Kidney glomerular epithelial cell (primary cell): Measurements from ENCODE around the gene FXYD2.
"Not testable (repeated sequence)": the region's sequence is repeated elsewhere in the genome, so short reads cannot be mapped to it uniquely, and the experiment has no call there.

Source experiments
- DNase-seq: peaks from one replicate; lab custom pipeline; 2025; lab: John Stamatoyannopoulos, UW

Gene FXYD2

DNA sequence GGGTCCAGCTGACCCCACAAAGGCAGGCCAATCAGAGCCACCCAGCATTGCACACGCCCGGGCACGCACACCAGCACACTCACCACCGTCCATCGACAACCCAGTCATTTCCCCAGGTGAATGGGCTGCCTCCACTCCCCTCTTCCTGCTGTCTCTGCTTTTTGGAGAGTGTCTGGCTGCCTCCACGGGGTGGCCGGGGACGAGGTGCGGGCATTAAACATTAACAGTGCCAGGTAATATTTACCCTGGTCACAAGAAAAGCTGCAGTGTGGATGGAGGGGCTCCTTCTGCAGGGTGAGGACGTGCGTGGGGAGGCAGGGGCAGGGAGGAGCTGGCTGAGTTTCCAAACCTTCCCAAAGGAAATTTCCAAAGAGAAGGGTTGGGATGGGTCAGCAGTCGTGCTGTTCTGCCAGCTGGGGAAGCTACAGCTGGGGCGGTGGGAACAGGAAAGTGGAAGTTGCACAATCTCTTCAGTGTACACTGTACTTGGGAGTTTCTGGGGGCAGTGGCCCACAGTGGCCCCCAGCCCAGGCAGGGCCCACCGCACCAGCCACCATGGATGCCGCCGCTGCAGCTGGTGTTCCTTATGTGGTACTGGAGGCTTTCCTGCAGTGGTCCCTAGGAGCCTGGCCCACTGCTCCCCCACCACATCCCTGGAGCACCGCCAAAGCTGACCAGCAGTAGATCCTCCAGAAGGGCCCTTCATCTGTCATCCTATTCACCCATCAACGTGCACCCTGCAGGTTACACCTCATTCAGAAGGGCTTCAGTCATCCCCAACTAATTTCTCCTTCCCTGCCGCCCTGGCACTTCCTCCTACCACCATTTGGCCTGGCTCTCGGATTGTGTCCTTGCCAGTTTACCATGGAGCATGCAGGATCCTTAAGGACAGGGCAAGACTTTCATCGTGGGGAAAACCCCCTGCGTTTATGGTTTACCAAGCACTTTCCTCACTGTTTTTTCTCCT lies at the start of gene FXYD2:
Gene FXYD2 (minus strand): TSS at position 174 of the 967 bp plus-strand sequence. CDS start 66 bp downstream, at position 108.
- no peak for DNase-seq

DNA sequence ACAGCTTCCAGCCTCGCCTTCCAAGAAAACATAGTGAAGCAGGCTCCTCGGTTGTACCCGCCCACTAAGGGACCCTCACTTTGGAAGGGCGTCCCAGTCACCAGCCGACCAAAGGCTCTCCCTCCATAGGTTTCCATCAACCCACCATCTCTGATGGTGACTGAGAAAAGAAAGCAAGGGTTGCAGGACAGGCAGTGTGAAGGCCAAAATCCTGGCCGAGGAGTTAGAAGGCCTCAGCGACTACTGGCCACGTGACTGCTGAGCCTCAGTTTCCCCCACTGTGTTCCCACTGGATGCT lies 49.2 kb upstream of the FXYD2 start:
- no peak for DNase-seq

DNA sequence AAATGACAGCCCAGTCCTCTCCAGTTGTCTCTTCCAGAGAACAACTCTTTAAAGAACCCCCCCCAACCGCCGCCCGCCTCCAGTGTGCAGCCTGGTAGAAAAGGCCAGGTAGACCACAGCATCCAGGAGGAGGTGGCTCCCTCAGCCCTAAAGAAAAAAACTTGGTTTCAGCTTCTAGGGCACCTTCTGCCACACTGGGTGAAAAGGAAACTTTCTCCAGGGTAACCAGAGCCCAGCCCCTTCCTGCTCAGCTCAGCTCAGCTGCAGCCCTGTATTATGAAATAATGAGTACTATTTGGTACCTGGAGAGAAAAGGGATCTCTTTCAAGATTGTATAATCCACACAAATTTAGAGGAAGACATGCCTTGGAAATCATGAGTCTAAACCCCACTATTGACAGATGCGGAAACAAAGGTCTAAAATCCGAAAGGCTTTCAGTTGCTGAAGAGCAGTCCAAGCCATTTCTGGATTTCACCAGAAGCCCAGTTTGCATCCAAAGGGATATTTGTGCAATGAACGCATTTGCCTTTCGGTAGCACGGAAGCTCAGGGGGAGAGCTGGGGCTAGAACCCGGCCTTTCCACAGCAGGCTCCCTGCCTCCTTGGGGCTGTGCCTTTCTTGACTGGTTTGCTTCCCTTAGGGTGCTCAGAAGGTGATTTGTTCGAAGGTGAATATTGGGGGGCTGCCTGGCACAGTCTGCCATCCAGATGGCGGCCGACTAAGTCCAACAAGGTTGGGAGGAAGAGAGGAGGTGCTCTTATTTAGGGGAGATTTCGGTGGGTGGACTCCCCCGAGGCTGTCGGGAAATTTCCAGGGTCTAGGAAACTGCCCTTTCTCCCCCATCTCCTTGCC lies 48.7 kb upstream of the FXYD2 start:
- no peak for DNase-seq

DNA sequence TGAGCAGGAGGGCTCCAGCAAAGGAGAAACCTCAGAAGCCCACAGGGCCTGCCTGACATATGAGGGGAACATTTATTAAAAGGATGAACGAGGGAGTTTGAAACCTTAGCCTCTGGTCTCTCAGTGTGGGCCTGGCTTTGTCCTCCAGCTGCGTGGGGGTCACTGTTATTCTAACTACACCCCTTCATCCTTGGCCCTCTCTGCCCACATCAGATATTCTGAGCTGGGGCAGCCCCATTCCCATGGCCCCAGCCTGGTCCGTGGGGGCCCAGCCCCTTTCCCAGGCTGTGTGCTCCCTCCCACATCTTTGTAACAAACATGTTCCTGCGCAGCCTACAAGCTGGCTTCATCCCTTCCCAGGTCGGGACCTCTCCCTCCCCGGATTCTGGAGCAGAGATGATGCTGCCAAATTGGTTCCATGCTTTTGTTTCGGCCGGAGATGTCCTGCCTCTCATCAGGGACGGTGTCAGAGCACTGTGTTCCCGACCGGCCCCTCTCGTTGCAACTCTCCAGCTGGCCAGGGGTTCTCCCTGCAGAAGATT lies 47.9 kb upstream of the FXYD2 start:
- DNase-seq, result no peak

DNA sequence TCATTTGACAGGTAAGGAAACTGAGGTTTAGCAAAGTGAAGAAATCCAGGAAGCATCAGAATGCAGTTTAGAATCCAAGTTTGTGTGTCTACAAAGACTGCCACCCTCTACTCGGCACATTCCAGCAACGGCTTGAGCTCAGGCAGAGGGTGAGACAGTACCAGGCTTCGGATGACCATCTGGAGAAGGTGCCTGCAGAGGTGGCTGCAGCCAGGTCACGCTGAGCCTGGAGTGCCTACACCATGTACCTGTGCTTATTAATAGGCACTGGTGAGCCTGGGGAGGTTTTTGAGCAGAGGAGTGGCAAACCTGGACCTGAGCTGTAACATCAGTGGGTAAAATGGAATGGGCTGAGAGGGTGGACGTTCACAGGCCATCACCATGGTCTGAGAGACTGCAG lies 47.2 kb upstream of the FXYD2 start:
- no peak for DNase-seq

DNA sequence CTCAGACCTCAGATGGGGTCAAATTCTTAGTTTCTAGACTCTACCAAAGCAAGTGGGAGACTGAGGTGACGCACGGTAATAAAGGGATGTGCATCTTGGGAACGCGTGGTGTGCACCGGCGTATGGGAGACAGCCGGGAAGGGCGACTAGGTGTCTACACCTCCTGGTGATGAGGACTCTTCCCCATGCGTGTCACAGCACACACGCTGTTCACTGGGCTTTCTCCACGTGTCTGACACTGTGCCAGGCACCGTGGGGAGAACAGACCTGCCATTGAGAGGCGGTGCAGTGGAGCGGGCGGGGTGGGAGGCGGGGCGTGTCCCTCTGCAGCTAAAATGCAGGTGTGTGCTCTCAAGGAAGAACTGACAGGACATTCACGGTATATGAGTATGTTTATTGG lies 46.6 kb upstream of the FXYD2 start:
- DNase-seq, result no peak

DNA sequence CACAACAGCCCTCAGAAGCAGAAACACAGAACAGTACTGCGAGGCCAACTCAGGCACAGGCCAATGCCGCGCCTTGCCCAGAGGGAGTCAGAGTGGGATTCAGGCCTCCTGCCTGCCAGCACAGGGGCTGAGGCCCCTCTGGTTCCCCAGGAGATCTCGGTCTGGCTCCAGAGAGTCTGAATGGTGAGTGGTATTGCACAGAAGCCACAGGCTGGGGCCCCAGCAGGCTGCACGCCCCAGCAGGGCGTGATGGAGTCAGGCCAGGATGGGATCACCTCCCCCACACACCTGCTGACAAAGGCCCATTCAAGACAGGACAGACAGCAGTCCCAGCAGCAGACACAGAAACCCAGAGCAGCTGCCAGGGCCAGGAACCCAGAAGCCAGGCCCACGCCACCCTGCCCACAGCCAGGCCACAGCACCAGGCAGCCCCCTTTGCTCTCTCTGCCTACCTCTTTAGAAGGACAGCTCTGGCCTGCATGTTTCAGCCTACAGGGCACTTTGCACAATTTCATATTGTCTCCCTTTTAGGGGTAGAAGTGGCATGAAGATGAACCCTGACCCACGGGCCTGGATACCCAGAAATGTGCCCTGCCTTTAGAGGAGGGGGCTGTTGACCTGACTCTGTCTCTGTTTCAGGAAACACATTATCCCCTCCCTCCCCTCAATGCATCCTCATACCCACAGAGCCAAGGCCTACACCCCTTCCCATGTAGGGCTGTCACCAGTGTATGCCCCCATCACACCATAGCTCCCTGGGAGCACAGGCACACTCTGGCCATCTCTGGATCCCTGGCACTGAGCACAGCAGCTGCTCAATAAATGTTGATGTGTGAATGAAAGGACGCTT lies 45.8 kb upstream of the FXYD2 start:
- DNase-seq, result no peak

DNA sequence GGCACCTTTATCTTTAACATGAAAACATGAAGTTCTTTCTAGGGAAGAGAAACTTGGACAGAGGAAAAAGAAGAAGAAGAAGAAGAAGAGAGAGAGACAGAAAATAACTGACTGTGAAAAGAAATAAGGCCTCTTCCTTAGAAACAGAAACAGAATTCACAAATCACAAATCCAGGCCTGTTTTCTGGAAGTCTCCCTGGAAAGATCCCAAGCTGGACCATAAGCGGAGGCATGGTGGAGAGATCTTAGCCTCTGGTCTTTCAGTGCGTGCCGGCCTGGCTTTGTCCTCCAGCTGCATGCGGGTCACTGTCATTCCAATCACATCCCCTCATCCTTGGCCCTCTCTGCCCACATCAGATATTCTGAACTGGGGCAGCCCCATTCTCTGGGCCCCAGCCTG lies 45.1 kb upstream of the FXYD2 start:
- DNase-seq, result no peak

DNA sequence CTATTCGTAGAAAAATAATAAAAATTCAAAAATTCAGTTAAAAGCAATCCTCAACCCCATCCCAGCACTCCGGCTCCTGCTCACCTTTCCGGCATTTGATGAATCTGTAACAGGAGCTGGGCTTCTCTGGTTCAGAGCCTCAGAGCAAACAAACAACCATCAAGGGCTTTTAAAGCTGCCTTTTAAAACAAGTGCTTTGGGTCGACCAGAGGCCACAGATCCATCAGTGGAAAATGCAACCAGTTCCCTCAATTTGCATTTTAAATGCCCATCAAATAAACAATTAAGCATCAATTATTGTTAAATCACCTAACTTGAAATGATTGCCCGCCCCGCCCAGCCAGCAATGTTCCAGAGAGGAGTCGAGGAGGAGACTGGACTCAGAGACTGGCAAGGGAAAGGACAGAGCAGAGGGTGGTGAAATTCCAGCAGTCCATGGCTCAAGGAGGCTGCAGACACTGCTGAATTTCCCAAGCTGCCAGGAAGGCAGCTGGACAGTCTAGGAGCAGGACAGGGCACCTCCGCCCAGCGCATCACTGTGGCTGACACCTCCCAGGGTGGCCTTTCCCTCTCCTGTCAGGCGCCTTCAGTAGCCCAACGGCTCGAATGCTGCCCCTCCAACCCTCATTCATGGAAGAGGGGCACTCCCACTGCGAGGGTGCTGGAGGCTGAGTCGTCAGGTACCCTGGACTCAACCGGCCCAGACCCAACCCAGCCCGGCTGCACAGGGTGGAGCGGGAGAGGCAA lies 44.4 kb upstream of the FXYD2 start:
- DNase-seq, result no peak

DNA sequence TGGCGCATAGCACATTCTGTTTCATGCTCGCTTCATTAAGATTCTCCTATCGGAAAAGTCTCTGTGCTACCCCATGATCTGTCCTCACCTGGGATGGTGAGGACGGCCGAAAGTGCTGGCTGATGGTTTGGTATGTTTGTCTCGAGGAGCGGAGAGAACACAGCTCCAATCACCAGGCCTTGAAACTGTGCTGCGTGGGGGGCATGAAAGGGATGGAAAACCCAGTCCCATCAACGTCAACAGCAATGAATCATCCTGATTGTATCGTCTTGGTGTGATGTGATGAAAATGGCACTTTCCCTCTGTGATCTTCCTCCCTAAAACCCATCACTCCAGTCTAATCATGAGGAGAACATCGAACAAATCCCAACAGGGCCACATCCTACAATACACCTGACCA lies 43.5 kb upstream of the FXYD2 start:
- no peak for DNase-seq

DNA sequence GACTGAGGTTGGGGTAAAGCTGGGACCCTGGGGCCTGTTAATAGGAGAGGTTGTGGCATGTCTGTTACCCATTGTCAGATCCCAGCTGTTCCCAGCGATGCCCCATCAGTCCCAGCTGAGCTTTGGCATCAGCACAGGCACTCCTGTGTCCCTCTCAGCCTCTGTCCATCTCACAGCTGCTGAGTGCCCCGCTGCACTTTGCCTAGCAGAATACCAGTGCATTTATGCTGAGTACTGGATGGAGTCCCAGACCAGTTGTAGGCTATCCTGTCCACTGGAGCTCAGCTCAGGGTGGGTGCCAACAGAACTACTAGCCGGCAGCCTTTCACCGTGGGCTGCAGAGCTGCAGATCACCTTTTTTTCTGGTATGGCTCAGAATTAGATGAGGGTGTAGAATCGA lies 42.0 kb upstream of the FXYD2 start:
- no peak for DNase-seq

DNA sequence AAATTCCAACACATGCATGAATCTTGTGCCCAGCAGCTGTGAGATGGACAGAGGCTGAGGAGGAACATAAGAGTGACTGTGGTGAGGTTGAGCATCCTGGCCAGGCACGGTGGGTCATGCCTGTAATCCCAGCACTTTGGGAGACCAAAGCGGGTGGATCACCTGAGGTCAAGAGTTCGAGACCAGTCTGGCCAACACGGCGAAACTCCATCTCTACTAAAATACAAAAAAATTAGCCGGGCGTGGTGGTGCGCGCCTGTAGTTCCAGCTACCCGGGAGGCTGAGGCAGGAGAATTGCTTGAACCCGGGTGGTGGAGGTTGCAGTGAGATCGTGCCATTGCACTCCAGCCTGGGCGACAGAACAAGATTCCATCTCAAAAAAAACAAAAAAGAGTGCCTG lies 41.0 kb upstream of the FXYD2 start:
- DNase-seq, result not testable (repeated sequence)

DNA sequence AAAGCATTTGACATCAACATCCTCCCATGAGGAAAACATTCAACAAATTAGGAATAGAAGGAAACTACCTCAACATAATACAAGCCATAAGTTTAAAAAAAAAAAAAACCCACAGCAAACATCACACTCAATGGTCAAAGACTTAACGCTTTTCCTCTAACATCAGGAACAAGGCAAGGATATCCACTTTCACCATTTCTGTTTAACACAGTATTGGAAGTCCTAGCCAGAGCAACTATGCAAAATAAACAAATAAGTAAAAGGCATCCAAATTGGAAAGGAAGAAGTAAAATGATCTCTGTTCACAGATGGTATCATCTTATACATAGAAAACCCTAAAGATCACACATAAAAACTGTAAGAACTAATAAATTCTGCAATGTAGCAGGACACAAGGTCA lies 38.8 kb upstream of the FXYD2 start:
- DNase-seq, result no peak

DNA sequence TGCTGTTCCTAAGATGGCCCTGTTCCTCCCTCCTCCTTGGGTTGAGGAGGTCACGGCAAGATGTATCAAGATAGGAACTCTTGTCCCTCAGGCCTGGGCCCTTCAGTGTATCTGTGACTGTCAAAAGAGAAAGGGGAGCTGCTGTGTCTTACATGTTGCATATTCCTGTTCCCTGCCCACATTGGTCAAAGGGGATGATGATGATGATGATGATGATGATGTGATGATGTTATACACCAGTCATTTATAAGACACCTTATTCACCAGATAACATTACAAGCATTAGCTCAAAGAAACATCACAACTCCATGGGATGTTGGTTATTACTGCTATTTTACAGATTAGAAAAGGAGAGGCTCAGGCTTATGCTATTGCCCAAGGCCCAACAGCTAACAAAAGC lies 38.2 kb upstream of the FXYD2 start:
- no peak for DNase-seq

DNA sequence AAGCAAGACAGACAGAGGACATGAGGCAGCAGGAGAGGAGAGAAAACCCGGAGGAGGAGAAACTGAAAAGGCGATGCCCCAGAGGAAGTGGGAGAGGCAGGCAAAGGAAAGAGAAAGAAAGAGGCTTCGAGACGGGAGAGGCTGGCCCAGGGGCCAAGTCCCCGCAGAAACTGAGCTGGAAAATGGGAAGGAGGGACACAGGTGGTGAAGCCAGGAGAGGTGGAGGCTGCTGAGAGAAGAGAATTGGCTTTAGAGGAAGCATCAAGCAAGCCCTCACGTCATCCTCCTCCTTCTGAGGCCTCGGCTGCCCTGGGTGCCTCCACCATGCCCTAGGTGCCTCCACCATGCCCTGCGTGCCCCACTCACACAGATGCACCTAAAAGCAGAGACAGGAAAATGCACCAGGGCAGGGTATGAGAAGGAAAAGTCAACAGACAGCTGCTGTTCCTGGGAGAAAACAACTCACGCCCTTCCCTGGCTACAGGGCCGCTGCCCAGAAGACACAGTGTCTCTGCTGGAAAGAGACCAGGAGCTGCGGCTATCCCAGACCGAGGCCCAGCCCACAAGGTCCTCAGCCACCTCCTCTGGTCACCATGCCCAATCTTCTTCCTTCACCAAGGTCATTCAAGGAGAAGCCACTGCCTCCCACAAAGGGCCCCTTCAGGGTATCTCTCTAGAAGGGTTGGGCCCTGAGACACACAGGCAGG lies 37.6 kb upstream of the FXYD2 start:
- no peak for DNase-seq

DNA sequence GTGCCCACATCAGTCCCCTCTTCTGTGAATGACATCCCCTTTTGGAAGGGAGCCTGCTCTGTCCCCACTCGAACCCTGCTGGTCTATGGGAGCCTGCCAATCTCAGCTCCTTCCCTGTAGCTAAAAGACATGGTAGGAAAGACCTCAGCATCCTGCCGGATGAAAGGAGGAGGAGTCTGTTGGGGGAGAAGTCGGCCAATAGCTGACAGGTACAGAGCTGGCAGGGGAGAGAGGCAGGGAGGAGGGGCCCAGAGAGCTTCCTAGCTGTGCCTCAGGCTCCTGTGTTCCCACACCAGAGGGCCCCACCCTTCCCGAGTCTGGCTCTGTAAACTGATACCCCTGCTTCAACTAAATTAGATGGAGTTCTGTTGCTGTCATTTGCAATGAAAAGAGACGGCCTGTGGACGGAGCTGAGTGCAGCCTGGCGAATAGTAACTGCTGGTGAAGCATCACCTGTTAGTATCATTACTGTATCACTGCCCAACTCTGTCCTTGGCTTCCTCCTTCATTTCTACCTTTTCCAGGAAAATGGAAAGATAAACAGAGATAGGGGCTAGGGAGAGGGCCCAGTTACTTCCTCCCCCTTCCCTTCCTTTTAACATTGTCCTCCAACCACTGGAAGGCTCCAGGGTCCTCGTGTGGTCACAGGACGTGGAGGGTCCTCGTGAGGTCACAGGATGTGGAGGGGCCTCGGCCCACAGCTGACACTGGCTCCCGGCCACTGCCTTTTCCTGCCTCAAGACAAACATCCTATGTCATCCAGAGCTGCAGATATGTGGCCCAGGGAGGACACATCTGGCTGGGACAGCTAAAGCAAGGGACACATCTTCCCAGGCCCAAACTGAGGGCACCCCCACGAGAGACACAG lies 36.8 kb upstream of the FXYD2 start:
- DNase-seq, result no peak

DNA sequence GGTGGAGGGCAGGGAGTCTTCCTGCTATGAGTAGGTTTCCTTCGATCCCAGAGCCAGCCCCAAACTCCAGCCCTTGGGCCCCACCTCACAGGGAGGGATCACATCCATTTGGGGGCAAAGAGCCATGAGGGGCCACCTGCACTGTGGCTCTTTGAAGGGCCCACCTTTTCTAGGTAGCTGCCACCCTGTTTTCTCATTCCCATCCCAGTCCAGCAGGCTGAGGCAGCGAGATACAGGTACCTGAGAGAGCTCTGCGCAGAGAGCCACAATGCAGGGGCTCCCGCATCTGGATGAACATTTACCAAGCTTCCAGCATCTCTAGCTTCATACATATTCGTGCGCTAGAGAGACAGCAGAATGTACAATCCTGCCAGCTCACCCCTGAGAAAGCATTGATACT lies 35.6 kb upstream of the FXYD2 start:
- no peak for DNase-seq

DNA sequence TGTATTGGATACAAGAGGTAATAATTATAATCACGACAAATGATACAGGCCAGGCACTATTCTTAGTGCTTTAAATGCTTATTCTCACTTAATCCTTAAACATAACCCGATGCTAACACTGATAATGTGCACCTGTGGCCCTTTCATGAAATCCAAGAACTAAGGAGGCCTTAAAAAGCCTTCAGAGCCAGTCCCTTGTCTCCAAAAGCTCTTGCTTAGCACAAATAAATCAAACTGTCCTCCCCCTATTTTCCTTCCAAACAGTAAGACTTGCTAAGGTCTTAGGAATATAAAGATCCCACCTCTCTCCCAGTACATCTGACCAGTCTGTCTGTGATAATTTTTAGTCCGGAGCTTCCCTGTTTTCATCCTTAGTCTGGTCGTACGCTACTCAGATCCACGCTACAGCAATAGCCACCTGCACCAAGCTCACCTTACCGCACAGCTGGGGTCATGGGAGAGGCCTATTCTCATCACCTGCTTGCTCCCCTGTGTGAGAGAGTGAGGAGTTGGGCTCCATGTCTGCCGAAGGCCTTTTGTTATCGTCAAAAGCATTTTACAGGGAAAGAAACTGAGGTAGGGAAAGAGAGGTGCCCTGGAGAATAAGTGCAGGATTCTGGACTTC lies 35.1 kb upstream of the FXYD2 start:
- no peak for DNase-seq

DNA sequence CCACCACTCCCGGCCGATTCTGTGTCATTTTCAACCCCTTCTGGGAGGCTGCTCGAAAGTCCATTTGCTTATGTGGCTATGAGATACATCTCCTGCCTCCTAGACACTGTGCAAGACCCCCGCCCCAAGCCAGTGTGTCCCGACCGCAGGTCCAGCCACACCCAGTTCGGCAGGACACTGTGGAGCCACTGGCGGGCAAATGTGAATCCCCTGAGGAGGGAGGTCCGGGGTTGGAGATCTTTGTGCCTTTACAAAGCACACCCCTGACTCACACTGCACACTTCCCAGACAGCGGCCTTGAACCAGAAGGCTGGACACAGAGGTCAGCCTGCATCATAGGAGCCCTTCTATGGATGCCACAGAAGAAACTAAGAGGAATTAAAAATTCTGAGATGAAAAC lies 34.5 kb upstream of the FXYD2 start:
- no peak for DNase-seq
